Neural progenitor cell (in vitro differentiated cells): ENCODE measurements around the gene SLC6A18.

ENCODE experiments used
- EZH2 ChIP-seq: fragments of 200-600 bp; sonication (generic); IDR thresholded peaks from 2 replicates; pipeline ENCODE4 v1.6.1; 2017; ENCODE audit warnings: antibody characterized with exemption, mild to moderate bottlenecking, moderate library complexity
- TF ChIP-seq, protein P1 (sequence below): fragments of 200-600 bp; sonication (generic); IDR thresholded peaks from 2 replicates; pipeline ENCODE4 v1.5.1; 2017; ENCODE audit warnings: antibody characterized with exemption, mild to moderate bottlenecking

DNA sequence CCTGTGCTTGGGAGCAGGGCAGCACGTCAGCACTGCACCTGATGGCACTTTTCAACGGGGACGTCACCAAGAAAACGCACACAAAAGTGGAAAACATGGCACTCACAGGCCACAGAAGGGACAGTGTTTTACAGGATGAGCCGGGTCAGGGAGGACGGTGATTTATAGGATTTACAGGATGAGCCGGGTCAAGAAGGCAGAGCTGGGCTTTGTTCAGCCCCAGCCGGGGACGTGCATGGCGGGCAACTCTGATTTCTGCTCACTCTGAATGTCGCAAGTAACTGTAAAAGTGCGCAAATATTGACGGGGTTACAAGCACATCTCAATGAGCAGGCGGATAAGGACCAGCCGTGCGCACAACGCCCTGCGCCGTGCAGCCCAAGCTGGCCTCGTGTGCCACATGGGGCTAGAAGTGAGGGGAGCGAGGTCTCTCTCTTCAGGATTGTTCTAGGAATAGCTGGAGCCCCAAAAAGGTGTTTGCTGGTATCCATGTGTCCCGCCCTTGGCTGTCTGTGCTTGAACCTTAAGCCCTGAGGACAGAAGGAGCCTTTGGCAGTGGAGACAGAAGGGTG is 16.4 kb downstream of the SLC6A18 start:
- TF ChIP-seq, protein P1, sequence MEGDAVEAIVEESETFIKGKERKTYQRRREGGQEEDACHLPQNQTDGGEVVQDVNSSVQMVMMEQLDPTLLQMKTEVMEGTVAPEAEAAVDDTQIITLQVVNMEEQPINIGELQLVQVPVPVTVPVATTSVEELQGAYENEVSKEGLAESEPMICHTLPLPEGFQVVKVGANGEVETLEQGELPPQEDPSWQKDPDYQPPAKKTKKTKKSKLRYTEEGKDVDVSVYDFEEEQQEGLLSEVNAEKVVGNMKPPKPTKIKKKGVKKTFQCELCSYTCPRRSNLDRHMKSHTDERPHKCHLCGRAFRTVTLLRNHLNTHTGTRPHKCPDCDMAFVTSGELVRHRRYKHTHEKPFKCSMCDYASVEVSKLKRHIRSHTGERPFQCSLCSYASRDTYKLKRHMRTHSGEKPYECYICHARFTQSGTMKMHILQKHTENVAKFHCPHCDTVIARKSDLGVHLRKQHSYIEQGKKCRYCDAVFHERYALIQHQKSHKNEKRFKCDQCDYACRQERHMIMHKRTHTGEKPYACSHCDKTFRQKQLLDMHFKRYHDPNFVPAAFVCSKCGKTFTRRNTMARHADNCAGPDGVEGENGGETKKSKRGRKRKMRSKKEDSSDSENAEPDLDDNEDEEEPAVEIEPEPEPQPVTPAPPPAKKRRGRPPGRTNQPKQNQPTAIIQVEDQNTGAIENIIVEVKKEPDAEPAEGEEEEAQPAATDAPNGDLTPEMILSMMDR, result no peak
- TF ChIP-seq EZH2, result no peak
